ENCODE measurements around the gene AXIN1.

DNA sequence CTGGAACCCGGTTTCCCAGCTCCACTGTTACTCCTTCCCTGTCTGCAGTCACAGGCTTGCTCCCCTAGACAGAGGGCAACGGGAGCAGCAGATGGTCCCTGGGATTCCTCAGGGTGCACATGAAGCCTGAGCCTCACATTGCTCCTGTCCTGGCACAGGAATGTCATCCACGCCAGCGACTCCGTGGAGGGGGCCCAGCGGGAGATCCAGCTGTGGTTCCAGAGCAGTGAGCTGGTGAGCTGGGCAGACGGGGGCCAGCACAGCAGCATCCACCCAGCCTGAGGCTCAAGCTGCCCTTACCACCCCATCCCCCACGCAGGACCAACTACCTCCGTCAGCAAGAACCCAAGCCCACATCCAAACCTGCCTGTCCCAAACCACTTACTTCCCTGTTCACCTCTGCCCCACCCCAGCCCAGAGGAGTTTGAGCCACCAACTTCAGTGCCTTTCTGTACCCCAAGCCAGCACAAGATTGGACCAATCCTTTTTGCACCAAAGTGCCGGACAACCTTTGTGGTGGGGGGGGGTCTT is 47.6 kb upstream of the AXIN1 start:
- no peak for TF ChIP-seq POLR2AphosphoS5 (IDR thresholded peaks at IDR 0.05)
- TF ChIP-seq, protein P1, sequence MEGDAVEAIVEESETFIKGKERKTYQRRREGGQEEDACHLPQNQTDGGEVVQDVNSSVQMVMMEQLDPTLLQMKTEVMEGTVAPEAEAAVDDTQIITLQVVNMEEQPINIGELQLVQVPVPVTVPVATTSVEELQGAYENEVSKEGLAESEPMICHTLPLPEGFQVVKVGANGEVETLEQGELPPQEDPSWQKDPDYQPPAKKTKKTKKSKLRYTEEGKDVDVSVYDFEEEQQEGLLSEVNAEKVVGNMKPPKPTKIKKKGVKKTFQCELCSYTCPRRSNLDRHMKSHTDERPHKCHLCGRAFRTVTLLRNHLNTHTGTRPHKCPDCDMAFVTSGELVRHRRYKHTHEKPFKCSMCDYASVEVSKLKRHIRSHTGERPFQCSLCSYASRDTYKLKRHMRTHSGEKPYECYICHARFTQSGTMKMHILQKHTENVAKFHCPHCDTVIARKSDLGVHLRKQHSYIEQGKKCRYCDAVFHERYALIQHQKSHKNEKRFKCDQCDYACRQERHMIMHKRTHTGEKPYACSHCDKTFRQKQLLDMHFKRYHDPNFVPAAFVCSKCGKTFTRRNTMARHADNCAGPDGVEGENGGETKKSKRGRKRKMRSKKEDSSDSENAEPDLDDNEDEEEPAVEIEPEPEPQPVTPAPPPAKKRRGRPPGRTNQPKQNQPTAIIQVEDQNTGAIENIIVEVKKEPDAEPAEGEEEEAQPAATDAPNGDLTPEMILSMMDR (IDR thresholded peaks at IDR 0.05), result no peak

Measured in breast epithelium (tissue), 3 donors.